K562 (cell line): ENCODE data around the gene HIPK1. TPM values are rescaled to one million over a fixed set of nuclear protein-coding genes. Genes with fewer than 3 reads are reported as not detected.

Source experiments
- ATAC-seq: fragments of 200-7000 bp; cut with Tn5 transposase; 3 replicates; pipeline ENCODE4 v1.9.1; 2020; ENCODE audit warnings: moderate library complexity
- BruUV-seq: library from RNA; stranded (reverse); fragments of 400-500 nt; replicated peaks from 2 replicates; lab custom pipeline; 2021; lab: Mats Ljungman, UMichigan
- CTCF ChIA-PET: fragments of 300-600 bp; formaldehyde crosslinking; extraction: SDS; loops from one replicate; lab custom pipeline; 2021; ENCODE audit warnings: low intra/inter-chr PET ratio; lab: Yijun Ruan, JAX
- POLR2A ChIA-PET: fragments of 300-600, 350-650 bp; sonication (Branson Sonifier 250); formaldehyde crosslinking; extraction: SDS; loops from one replicate; lab custom pipeline; 2021; ENCODE audit warnings: antibody characterized with exemption, inconsistent platforms; lab: Yijun Ruan, JAX
- DNase-seq, 4 experiments: peaks; one replicate each; pipeline versions ENCODE4 v3.0.0 to v3.0.0-alpha.2; 2011 to 2018; ENCODE audit warnings: low spot score in 3 of 4, mixed read lengths in 3 of 4; ENCODE audit errors: extremely low read depth in 1 of 4
- FAIRE-seq: peaks from 2 replicates; lab custom pipeline; 2011; peaks lifted over from hg19 to GRCh38; lab: Jason Lieb, UNC
- H2AFZ ChIP-seq: 2 replicates; pipeline ENCODE4 v1.6.0; 2011; ENCODE audit warnings: low read depth, low read length, control low read depth, inconsistent platforms
- H3K27ac ChIP-seq: fragments of 200-600 bp; 3 replicates; pipeline ENCODE4 v1.8.0; 2011; ENCODE audit warnings: low read depth, mild to moderate bottlenecking, control low read depth, inconsistent platforms, low read length, moderate library complexity, mixed read lengths; ENCODE audit errors: extremely low read depth
- H3K27me3 ChIP-seq, 2 experiments: fragments of 300-600 bp in 1 of 2; 2 replicates in 1 of 2; 3 replicates in 1 of 2; pipeline versions ENCODE4 v1.6.0 to v1.8.0; 2011; ENCODE audit warnings: inconsistent platforms in 2 of 2, low read length in 2 of 2, mild to moderate bottlenecking in 1 of 2, mixed read lengths in 1 of 2, moderate library complexity in 1 of 2; ENCODE audit not compliant: control insufficient read depth in 2 of 2, insufficient read depth in 2 of 2
- H3K36me3 ChIP-seq: fragments of 300-600 bp; 3 replicates; pipeline ENCODE4 v1.8.0; 2011; ENCODE audit warnings: mild to moderate bottlenecking, low read length, inconsistent platforms; ENCODE audit not compliant: control insufficient read depth, insufficient read depth
- H3K4me1 ChIP-seq, 2 experiments: fragments of 200-600 bp in 1 of 2; replicated peaks in 1 of 2; 2 replicates in 1 of 2; 3 replicates in 1 of 2; pipeline versions ENCODE4 v1.5.1 to v1.8.0; 2011; ENCODE audit warnings: inconsistent platforms in 2 of 2, low read length in 2 of 2, mild to moderate bottlenecking in 1 of 2, mixed read lengths in 1 of 2, moderate library complexity in 1 of 2; ENCODE audit not compliant: control insufficient read depth in 2 of 2, insufficient read depth in 2 of 2
- H3K4me2 ChIP-seq: 2 replicates; pipeline ENCODE4 v1.6.1; 2011; ENCODE audit warnings: low read length, control low read depth, inconsistent platforms, mixed read lengths; ENCODE audit not compliant: insufficient read depth
- H3K4me3 ChIP-seq: fragments of 200-600 bp; sonication (generic), shearing (Covaris generic); 2 replicates; pipeline ENCODE4 v1.5.1; 2016; ENCODE audit warnings: control low read depth, inconsistent platforms
- H3K79me2 ChIP-seq: fragments of 200-600 bp; 3 replicates; pipeline ENCODE4 v1.8.0; 2011; ENCODE audit warnings: low read length, inconsistent platforms; ENCODE audit not compliant: control insufficient read depth, insufficient read depth
- H3K9ac ChIP-seq, 2 experiments: 2 replicates each; pipeline versions ENCODE4 v1.6.0 to v1.6.1; 2011; ENCODE audit warnings: low read depth in 2 of 2, low read length in 2 of 2, control low read depth in 1 of 2, inconsistent platforms in 1 of 2, mild to moderate bottlenecking in 1 of 2, mixed read lengths in 1 of 2; ENCODE audit not compliant: insufficient read depth in 1 of 2
- H3K9me1 ChIP-seq: one replicate; pipeline ENCODE4 v1.6.0; 2011; ENCODE audit warnings: inconsistent platforms, mild to moderate bottlenecking, low read length, moderate library complexity; ENCODE audit not compliant: control insufficient read depth, insufficient read depth
- H3K9me3 ChIP-seq: replicated peaks from 2 replicates; pipeline ENCODE4 v1.5.1; 2011; ENCODE audit warnings: low read depth, low read length, inconsistent platforms; ENCODE audit not compliant: control insufficient read depth, insufficient read depth
- H4K20me1 ChIP-seq: replicated peaks from 2 replicates; pipeline ENCODE4 v1.6.1; 2011; ENCODE audit warnings: low read length, inconsistent platforms, mixed read lengths; ENCODE audit not compliant: control insufficient read depth, insufficient read depth
- AFF1 ChIP-seq, 2 experiments: fragments of 450-650 bp; IDR thresholded peaks; 2 replicates each; pipeline ENCODE4 v1.6.1; 2018; ENCODE audit warnings: mild to moderate bottlenecking in 2 of 2, low read depth in 1 of 2; ENCODE audit not compliant: partially characterized antibody in 2 of 2
- ASH1L ChIP-seq: fragments of 450-650 bp; IDR thresholded peaks from 2 replicates; pipeline ENCODE4 v1.6.1; 2018; ENCODE audit warnings: borderline replicate concordance, mild to moderate bottlenecking, low read depth; ENCODE audit not compliant: partially characterized antibody
- CTCF ChIP-seq, 3 experiments: IDR thresholded peaks in 2 of 3; conservative IDR thresholded peaks in 1 of 3; 2 replicates each; pipeline ENCODE4 v1.5.1; 2011 to 2012; ENCODE audit warnings: low read length in 3 of 3, mild to moderate bottlenecking in 3 of 3, control low read depth in 2 of 3, improper control_type of control experiment in 1 of 3, inconsistent platforms in 1 of 3, low read depth in 1 of 3, mixed read lengths in 1 of 3, moderate library complexity in 1 of 3; ENCODE audit not compliant: insufficient read depth in 2 of 3
- EZH2 ChIP-seq: IDR thresholded peaks from 2 replicates; pipeline ENCODE4 v1.6.1; 2012; ENCODE audit warnings: low read depth, mild to moderate bottlenecking, inconsistent platforms, low read length, borderline replicate concordance
- FIP1L1 ChIP-seq: fragments of 200-400 bp; formaldehyde crosslinking; IDR thresholded peaks from 2 replicates; pipeline ENCODE4 v1.6.1; 2018; ENCODE audit warnings: mild to moderate bottlenecking, low read depth, low read length; ENCODE audit not compliant: poor library complexity, severe bottlenecking
- POLR2B ChIP-seq: fragments of 450-650 bp; IDR thresholded peaks from 2 replicates; pipeline ENCODE4 v1.6.1; 2018; ENCODE audit warnings: low read depth; ENCODE audit not compliant: partially characterized antibody
- TAF7 ChIP-seq: fragments of 450-650 bp; IDR thresholded peaks from 2 replicates; pipeline ENCODE4 v1.6.1; 2016; ENCODE audit warnings: missing genetic modification characterization, missing compliant biosample characterization
- THAP7 ChIP-seq: fragments of 250-450 bp; sonication (Bioruptor Pico); IDR thresholded peaks from 2 replicates; pipeline ENCODE4 v1.5.0; 2021
- WGBS: fragments of 100-300 bp; shearing (Covaris generic); methylation state at CpG from one replicate; pipeline ENCODE4 v1.1.6; 2016; ENCODE audit warnings: low coverage, mixed read lengths; ENCODE audit not compliant: insufficient coverage; ENCODE audit errors: missing lambda C conversion rate; 5-methylcytosine and 5-hydroxymethylcytosine counted together
- in situ Hi-C: fragments of 300-500 bp; cut with MboI; formaldehyde crosslinking; loops from 4 replicates; pipeline ENCODE4 v1.15.0; 2018; ENCODE audit warnings: inconsistent platforms, mixed read lengths
- intact Hi-C: fragments of 100-400 bp; cut with micrococcal nuclease; formaldehyde crosslinking; loops from 2 replicates; pipeline ENCODE4 v1.14.2; 2022
- polyA plus RNA-seq, 8 experiments: library from polyadenylated mRNA; depleted of rRNA in 4 of 8; stranded (reverse) in 5 of 8; unstranded in 3 of 8; fragments of >200 nt; fragmentation: Nextera tagmentation in 2 of 8; fragmentation: Illumina TruSeq in 1 of 8; extraction: Ambion mirVana in 2 of 8; extraction: Trizol in 1 of 8; gene quantifications; 2 replicates each; pipeline versions ENCODE4 v1.2.1 to v1.2.3, GENCODE V29; 2011 to 2014; ENCODE audit warnings: inconsistent platforms in 1 of 8, missing spikeins in 1 of 8
- total RNA-seq, 7 experiments: library from RNA; depleted of rRNA in 6 of 7; stranded (reverse); fragments of >200 nt in 6 of 7; fragmentation: Illumina TruSeq in 2 of 7; extraction: Trizol in 2 of 7; gene quantifications; 2 replicates each; pipeline versions ENCODE4 v1.2.1 to v1.2.3, GENCODE V29; 2011 to 2021; ENCODE audit warnings: low replicate concordance in 1 of 7

Gene HIPK1
- total and polyA plus RNA-seq, 9 of the 15 experiments (the other 6 are each of a cell fraction or from before 2014, with no cell fraction given) = 10.0 to 57.9 (median 29.6) TPM

GRCh38 chr1:114025609-114026401 is 96.7 kb downstream of the HIPK1 start:
- CTCF ChIA-PET = no interaction called here

More at GRCh38 chr1:114025609-114026401, 96.7 kb downstream of the HIPK1 start:
- WGBS = 4% methylated on average over 5 of the region's 5 CpGs
- POLR2A ChIA-PET = no interaction called here
- FAIRE-seq (no peak), ATAC-seq (no peak)
- H3K9me1 ChIP-seq = no peaks in the 10 kb centered on the region
- TF ChIP-seq AFF1 (IDR thresholded peaks at IDR 0.05; ENCODE audit: low read depth in 1 of 2, partially characterized antibody in 2 of 2) (no peak), EZH2 (no peak), ASH1L (no peak), CTCF (IDR thresholded peaks at IDR 0.05 in 2 of 3, conservative IDR thresholded peaks at IDR 0.05 in 1 of 3; ENCODE audit: insufficient read depth in 2 of 3, low read depth in 1 of 3, low read length in 3 of 3) (no peak), POLR2B (no peak), THAP7 (CRISPR knock-in tag) (no peak), TAF7 (no peak), FIP1L1 (no peak)
- TF ChIP-seq, all 486 proteins: peak for 0
- H3K27ac ChIP-seq = no peak overlapping the region
- intact Hi-C loops (no loop called here), in situ Hi-C loops (no loop called here)
- H2AFZ ChIP-seq = no peak overlapping the region
- no peak overlapping the region for H3K4me3 ChIP-seq
- no peaks in the 10 kb centered on the region for H3K79me2 ChIP-seq
- H3K9ac ChIP-seq = no peak overlapping the region
- H3K27me3 ChIP-seq = peaks cover 3 to 13% of the 10 kb centered on the region in 2 experiments; a peak in 4 of 5 replicates
- no peaks in the 10 kb centered on the region for H3K36me3 ChIP-seq
- no TSS peak for BruUV-seq
- no peak overlapping the region for H3K4me2 ChIP-seq
- H4K20me1 ChIP-seq = no peaks in the 10 kb centered on the region
- no peaks in the 10 kb centered on the region for H3K9me3 ChIP-seq
- no peak for DNase-seq
- H3K4me1 ChIP-seq = no peaks in the 10 kb centered on the region
